ENCODE data around the gene F7. TPM values are rescaled to one million over a fixed set of nuclear protein-coding genes. Genes with fewer than 3 reads are reported as not detected.

F7 gene
- total RNA-seq, 1 donor from 2014 or later: 7.3 TPM

- no peak for DNase-seq (ENCODE audit: low spot score, unreplicated experiment)
- Mint-ChIP-seq H3K36me3 (ENCODE audit: insufficient read depth) (peaks cover 5% of the 10 kb centered on the region), H3K27me3 (no peaks in the 10 kb centered on the region), H3K4me1 (ENCODE audit: low read depth) (no peaks in the 10 kb centered on the region), H3K4me3 (ENCODE audit: low read depth) (no peak overlapping the region), H3K9me3 (ENCODE audit: low read depth) (no peaks in the 10 kb centered on the region), H3K27ac (no peak overlapping the region)
- no peak for TF ChIP-seq CTCF (IDR thresholded peaks at IDR 0.05; ENCODE audit: unreplicated experiment)
Measured at GRCh38 chr13:113084943-113085540, 20.5 kb upstream of the F7 start.

GRCh38 chr13:113086031-113086750 lies 19.4 kb upstream of the F7 start:
- Mint-ChIP-seq H3K27me3 (no peaks in the 10 kb centered on the region), H3K4me1 (ENCODE audit: low read depth) (no peaks in the 10 kb centered on the region), H3K9me3 (ENCODE audit: low read depth) (no peaks in the 10 kb centered on the region), H3K27ac (no peak overlapping the region), H3K36me3 (ENCODE audit: insufficient read depth) (peaks cover 10% of the 10 kb centered on the region), H3K4me3 (ENCODE audit: low read depth) (no peak overlapping the region)
- no peak for DNase-seq (ENCODE audit: low spot score, unreplicated experiment)
- TF ChIP-seq CTCF (IDR thresholded peaks at IDR 0.05; ENCODE audit: unreplicated experiment): no peak

- no peak for TF ChIP-seq CTCF (IDR thresholded peaks at IDR 0.05; ENCODE audit: unreplicated experiment)
- H3K36me3 Mint-ChIP-seq (ENCODE audit: insufficient read depth): peaks cover 9% of the 10 kb centered on the region
- no peaks in the 10 kb centered on the region for H3K27me3 Mint-ChIP-seq
- H3K9me3 Mint-ChIP-seq (ENCODE audit: low read depth): no peaks in the 10 kb centered on the region
- no peak for DNase-seq (ENCODE audit: low spot score, unreplicated experiment)
- no peak overlapping the region for H3K27ac Mint-ChIP-seq
- H3K4me1 Mint-ChIP-seq (ENCODE audit: low read depth): no peaks in the 10 kb centered on the region
- no peak overlapping the region for H3K4me3 Mint-ChIP-seq (ENCODE audit: low read depth)
Measured at GRCh38 chr13:113086991-113087922, 18.3 kb upstream of the F7 start.

- no peaks in the 10 kb centered on the region for H3K9me3 Mint-ChIP-seq (ENCODE audit: low read depth)
- H3K36me3 Mint-ChIP-seq (ENCODE audit: insufficient read depth): peaks cover 9% of the 10 kb centered on the region
- H3K27ac Mint-ChIP-seq: no peak overlapping the region
- DNase-seq (ENCODE audit: low spot score, unreplicated experiment): no peak
- no peaks in the 10 kb centered on the region for H3K27me3 Mint-ChIP-seq
- no peak overlapping the region for H3K4me3 Mint-ChIP-seq (ENCODE audit: low read depth)
- no peak for TF ChIP-seq CTCF (IDR thresholded peaks at IDR 0.05; ENCODE audit: unreplicated experiment)
- H3K4me1 Mint-ChIP-seq (ENCODE audit: low read depth): no peaks in the 10 kb centered on the region
Measured at GRCh38 chr13:113087923-113088690, 17.5 kb upstream of the F7 start.

GRCh38 chr13:113088691-113089020 lies 16.9 kb upstream of the F7 start:
- no peak overlapping the region for H3K4me3 Mint-ChIP-seq (ENCODE audit: low read depth)
- TF ChIP-seq CTCF (IDR thresholded peaks at IDR 0.05; ENCODE audit: unreplicated experiment): no peak
- no peaks in the 10 kb centered on the region for H3K4me1 Mint-ChIP-seq (ENCODE audit: low read depth)
- no peak for DNase-seq (ENCODE audit: low spot score, unreplicated experiment)
- no peaks in the 10 kb centered on the region for H3K27me3 Mint-ChIP-seq
- H3K27ac Mint-ChIP-seq: no peak overlapping the region
- no peaks in the 10 kb centered on the region for H3K9me3 Mint-ChIP-seq (ENCODE audit: low read depth)
- peaks cover 9% of the 10 kb centered on the region for H3K36me3 Mint-ChIP-seq (ENCODE audit: insufficient read depth)

All from progenitor cell of endocrine pancreas (in vitro differentiated cells).